CD14-positive monocyte (primary cell): ENCODE data around the gene MIAT. TPM values are rescaled to one million over a fixed set of nuclear protein-coding genes. Genes with fewer than 3 reads are reported as not detected.
"Not testable (repeated sequence)": the region's sequence is repeated elsewhere in the genome, so short reads cannot be mapped to it uniquely, and the experiment has no call there.

Source experiments
- DNase-seq, 3 donors: peaks; one replicate each; pipeline ENCODE4 v3.0.0-alpha.2; 2011 to 2022
- H2AFZ ChIP-seq: 2 replicates; pipeline ENCODE4 v1.6.0; 2012; ENCODE audit warnings: mild to moderate bottlenecking, low read depth, low read length, inconsistent platforms; ENCODE audit not compliant: insufficient read depth, poor library complexity, severe bottlenecking
- H3K27ac ChIP-seq, 2 donors: 1 replicate in 1 of 2; 2 replicates in 1 of 2; pipeline ENCODE4 v1.5.1; 2012 to 2013; ENCODE audit warnings: low read length in 2 of 2, control low read depth in 1 of 2, inconsistent platforms in 1 of 2, low read depth in 1 of 2, mild to moderate bottlenecking in 1 of 2
- H3K27me3 ChIP-seq, 2 donors: one replicate each; pipeline versions ENCODE4 v1.6.0 to v1.6.1; 2011 to 2013; ENCODE audit warnings: low read length in 2 of 2; ENCODE audit not compliant: control insufficient read depth in 2 of 2, insufficient read depth in 2 of 2
- H3K36me3 ChIP-seq, 2 donors: replicated peaks in 1 of 2; 1 replicate in 1 of 2; 2 replicates in 1 of 2; pipeline versions ENCODE4 v1.5.1 to v1.6.1; 2012 to 2013; ENCODE audit warnings: low read length in 2 of 2, control low read depth in 1 of 2, inconsistent platforms in 1 of 2, mild to moderate bottlenecking in 1 of 2; ENCODE audit not compliant: insufficient read depth in 2 of 2, control insufficient read depth in 1 of 2
- H3K4me1 ChIP-seq, 2 donors: 1 replicate in 1 of 2; 2 replicates in 1 of 2; pipeline versions ENCODE4 v1.5.1 to v1.6.1; 2012 to 2013; ENCODE audit warnings: low read length in 2 of 2, control low read depth in 1 of 2, inconsistent platforms in 1 of 2, mild to moderate bottlenecking in 1 of 2, moderate library complexity in 1 of 2; ENCODE audit not compliant: insufficient read depth in 2 of 2, control insufficient read depth in 1 of 2
- H3K4me2 ChIP-seq: replicated peaks from 2 replicates; pipeline ENCODE3; 2012; ENCODE audit warnings: low read length, moderate library complexity, mild to moderate bottlenecking; ENCODE audit not compliant: poor library complexity, severe bottlenecking; ENCODE audit errors: extremely low read depth
- H3K4me3 ChIP-seq, 3 experiments: fragments of 200-600 bp in 1 of 3; sonication (generic) in 1 of 3; replicated peaks in 1 of 3; 1 replicate in 2 of 3; 2 replicates in 1 of 3; pipeline ENCODE4 v1.5.1; 2011 to 2013; ENCODE audit warnings: low read length in 3 of 3, mild to moderate bottlenecking in 3 of 3, control low read depth in 2 of 3, low read depth in 2 of 3, inconsistent platforms in 1 of 3, moderate library complexity in 1 of 3
- H3K79me2 ChIP-seq: 2 replicates; pipeline ENCODE4 v1.6.0; 2012; ENCODE audit warnings: mild to moderate bottlenecking, control low read depth, inconsistent platforms, low read length, moderate library complexity; ENCODE audit not compliant: insufficient read depth
- H3K9ac ChIP-seq: 2 replicates; pipeline ENCODE4 v1.6.0; 2017; ENCODE audit warnings: low read length, mild to moderate bottlenecking; ENCODE audit not compliant: insufficient read depth, poor library complexity, severe bottlenecking
- H3K9me3 ChIP-seq, 2 donors: replicated peaks in 1 of 2; 1 replicate in 1 of 2; 2 replicates in 1 of 2; pipeline versions ENCODE4 v1.5.1 to v1.6.1; 2012 to 2013; ENCODE audit warnings: low read length in 2 of 2, control low read depth in 1 of 2; ENCODE audit not compliant: control insufficient read depth in 1 of 2, insufficient read depth in 1 of 2
- H4K20me1 ChIP-seq: 2 replicates; pipeline ENCODE4 v1.6.0; 2012; ENCODE audit warnings: mild to moderate bottlenecking, low read length, control low read depth, moderate library complexity; ENCODE audit not compliant: insufficient read depth
- H3K27ac Mint-ChIP-seq, 7 donors: one replicate each; pipeline ENCODE4 v1.8.0; 2020; ENCODE audit warnings: mild to moderate bottlenecking in 7 of 7, mixed read lengths in 7 of 7, moderate library complexity in 6 of 7, inconsistent platforms in 2 of 7
- H3K27me3 Mint-ChIP-seq, 3 donors: one replicate each; pipeline ENCODE4 v1.8.0; 2021 to 2022; ENCODE audit warnings: low read depth in 3 of 3, mild to moderate bottlenecking in 3 of 3, mixed read lengths in 3 of 3, moderate library complexity in 3 of 3, inconsistent platforms in 1 of 3
- H3K36me3 Mint-ChIP-seq, 2 donors: one replicate each; pipeline ENCODE4 v1.8.0; 2020; ENCODE audit warnings: mixed read lengths in 2 of 2, inconsistent platforms in 1 of 2, mild to moderate bottlenecking in 1 of 2
- H3K4me1 Mint-ChIP-seq: one replicate; pipeline ENCODE4 v1.8.0; 2020; ENCODE audit warnings: mild to moderate bottlenecking, mixed read lengths
- H3K4me3 Mint-ChIP-seq, 2 donors: one replicate each; pipeline ENCODE4 v1.8.0; 2020; ENCODE audit warnings: mild to moderate bottlenecking in 2 of 2, mixed read lengths in 2 of 2, moderate library complexity in 1 of 2
- H3K9me3 Mint-ChIP-seq, 7 donors: one replicate each; pipeline ENCODE4 v1.8.0; 2020 to 2022; ENCODE audit warnings: mixed read lengths in 7 of 7, mild to moderate bottlenecking in 6 of 7, moderate library complexity in 6 of 7, inconsistent platforms in 2 of 7
- WGBS: methylation state at CpG from one replicate; pipeline ENCODE4 v1.1.5; 2013; ENCODE audit warnings: missing lambda C conversion rate; ENCODE audit not compliant: insufficient coverage; 5-methylcytosine and 5-hydroxymethylcytosine counted together
- intact Hi-C, 2 donors: fragments of 100-400 bp; cut with micrococcal nuclease; formaldehyde crosslinking; loops; one replicate each; pipeline versions ENCODE4 v1.15.0 to v1.15.1; 2023
- polyA plus RNA-seq, 3 donors: library from polyadenylated mRNA; depleted of rRNA in 1 of 3; unstranded in 2 of 3; stranded (reverse) in 1 of 3; fragments of 300-500 nt in 2 of 3; fragments of >200 nt in 1 of 3; fragmentation: Illumina TruSeq in 2 of 3; gene quantifications; 1 replicate in 2 of 3; 2 replicates in 1 of 3; pipeline ENCODE4 v1.2.3, GENCODE V29; 2012 to 2021
- TF ChIP-seq, protein P1 (sequence below): fragments of 200-600 bp; IDR thresholded peaks from one replicate; pipeline ENCODE4 v1.8.0; 2022; ENCODE audit warnings: antibody characterized with exemption, mild to moderate bottlenecking

Gene MIAT
- polyA plus RNA-seq, 3 donors = 0.02 to 0.17 (median 0.03) TPM

DNA sequence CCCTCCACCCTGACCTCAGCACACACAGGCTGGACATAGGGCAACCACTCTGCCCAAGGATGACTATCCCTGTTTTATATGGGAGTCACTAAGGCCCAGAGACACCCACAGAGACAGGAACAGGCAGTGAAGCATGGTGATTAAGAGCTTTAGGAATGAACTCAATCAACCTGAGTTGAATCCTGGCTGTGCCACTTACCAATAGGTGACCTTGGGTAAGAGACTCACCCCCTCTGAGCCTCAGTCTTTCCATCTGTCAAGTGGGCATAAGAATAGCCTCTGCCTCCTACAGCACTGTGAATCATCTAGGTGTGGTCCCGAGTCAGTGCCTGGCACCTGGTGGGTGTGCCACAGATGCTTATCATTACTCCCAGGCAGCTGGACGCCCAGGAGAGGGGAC, 46.4 kb upstream of the MIAT start:
- Histone ChIP-seq H3K9me3 (no peaks in the 10 kb centered on the region), H3K27ac (no peak overlapping the region), H3K4me3 (no peak overlapping the region), H3K27me3 (no peaks in the 10 kb centered on the region), H3K36me3 (no peaks in the 10 kb centered on the region), H2AFZ (no peak overlapping the region), H3K4me1 (peaks cover 8 to 11% of the 10 kb centered on the region in 2 donors), H4K20me1 (no peaks in the 10 kb centered on the region), H3K79me2 (no peaks in the 10 kb centered on the region), H3K9ac (no peak overlapping the region), H3K4me2 (no peak overlapping the region)
- peaks cover 1 to 5% (median 3%) of the 10 kb centered on the region in 3 donors for H3K27me3 Mint-ChIP-seq
- 100% methylated on average over 2 of the region's 2 CpGs for WGBS
- H3K9me3 Mint-ChIP-seq = no peaks in the 10 kb centered on the region
- H3K4me1 Mint-ChIP-seq = peaks cover 18% of the 10 kb centered on the region
- H3K4me3 Mint-ChIP-seq = no peak overlapping the region
- H3K36me3 Mint-ChIP-seq = no peaks in the 10 kb centered on the region
- DNase-seq = no peak
- H3K27ac Mint-ChIP-seq = peak overlapping the region in 1 of 7 donors; percentile 12
- intact Hi-C loops = no loop called here
- TF ChIP-seq, protein P1, sequence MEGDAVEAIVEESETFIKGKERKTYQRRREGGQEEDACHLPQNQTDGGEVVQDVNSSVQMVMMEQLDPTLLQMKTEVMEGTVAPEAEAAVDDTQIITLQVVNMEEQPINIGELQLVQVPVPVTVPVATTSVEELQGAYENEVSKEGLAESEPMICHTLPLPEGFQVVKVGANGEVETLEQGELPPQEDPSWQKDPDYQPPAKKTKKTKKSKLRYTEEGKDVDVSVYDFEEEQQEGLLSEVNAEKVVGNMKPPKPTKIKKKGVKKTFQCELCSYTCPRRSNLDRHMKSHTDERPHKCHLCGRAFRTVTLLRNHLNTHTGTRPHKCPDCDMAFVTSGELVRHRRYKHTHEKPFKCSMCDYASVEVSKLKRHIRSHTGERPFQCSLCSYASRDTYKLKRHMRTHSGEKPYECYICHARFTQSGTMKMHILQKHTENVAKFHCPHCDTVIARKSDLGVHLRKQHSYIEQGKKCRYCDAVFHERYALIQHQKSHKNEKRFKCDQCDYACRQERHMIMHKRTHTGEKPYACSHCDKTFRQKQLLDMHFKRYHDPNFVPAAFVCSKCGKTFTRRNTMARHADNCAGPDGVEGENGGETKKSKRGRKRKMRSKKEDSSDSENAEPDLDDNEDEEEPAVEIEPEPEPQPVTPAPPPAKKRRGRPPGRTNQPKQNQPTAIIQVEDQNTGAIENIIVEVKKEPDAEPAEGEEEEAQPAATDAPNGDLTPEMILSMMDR = no peak

DNA sequence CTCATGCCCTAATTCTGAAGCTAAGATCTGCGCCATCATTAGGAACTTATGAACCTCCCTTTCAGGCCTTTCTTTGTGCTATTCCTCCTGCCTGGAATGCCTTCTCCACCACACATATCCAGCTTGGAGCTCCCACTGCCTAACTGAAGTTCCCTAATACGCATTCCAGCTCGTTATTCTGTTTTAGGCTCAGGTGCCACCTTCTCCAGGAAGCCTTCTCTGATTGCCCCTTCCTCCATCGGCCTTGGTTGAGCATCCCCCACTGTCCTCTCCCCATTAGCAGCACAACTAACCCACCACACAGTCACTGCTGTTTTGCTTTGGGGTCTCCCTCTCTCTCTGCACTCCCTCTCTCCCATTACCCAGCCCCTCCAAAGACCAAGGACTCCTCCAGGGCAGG, 44.7 kb upstream of the MIAT start:
- Mint-ChIP-seq H3K4me1 (peaks cover 31% of the 10 kb centered on the region), H3K27ac (no peak overlapping the region), H3K36me3 (no peaks in the 10 kb centered on the region), H3K27me3 (peaks cover 2 to 6% (median 3%) of the 10 kb centered on the region in 3 donors), H3K4me3 (no peak overlapping the region), H3K9me3 (no peaks in the 10 kb centered on the region)
- intact Hi-C loops = no loop called here
- Histone ChIP-seq H3K79me2 (no peaks in the 10 kb centered on the region), H3K4me1 (peaks cover 17 to 21% of the 10 kb centered on the region in 2 donors), H3K4me3 (no peak overlapping the region), H3K4me2 (no peak overlapping the region), H3K36me3 (no peaks in the 10 kb centered on the region), H2AFZ (no peak overlapping the region), H3K9me3 (no peaks in the 10 kb centered on the region), H3K27me3 (no peaks in the 10 kb centered on the region), H4K20me1 (no peaks in the 10 kb centered on the region), H3K27ac (no peak overlapping the region), H3K9ac (no peak overlapping the region)
- TF ChIP-seq, protein P1 = no peak
- DNase-seq = no peak
- 100% methylated on average over 4 of the region's 4 CpGs for WGBS

GRCh38 chr22:26613753-26614152, 43.6 kb upstream of the MIAT start:
- H3K27ac ChIP-seq, H3K27me3 ChIP-seq, H3K4me3 ChIP-seq, intact Hi-C loops, DNase-seq, H2AFZ ChIP-seq, H3K4me2 ChIP-seq, H3K79me2 ChIP-seq, H3K27ac Mint-ChIP-seq, H3K36me3 ChIP-seq, H3K27me3 Mint-ChIP-seq, H4K20me1 ChIP-seq, H3K9me3 ChIP-seq, H3K36me3 Mint-ChIP-seq, H3K9me3 Mint-ChIP-seq, H3K4me3 Mint-ChIP-seq, H3K9ac ChIP-seq: not testable (repeated sequence)
- peaks cover 41% of the 10 kb centered on the region for H3K4me1 Mint-ChIP-seq
- 20% methylated on average over 1 of the region's 10 CpGs for WGBS
- peaks cover 25 to 29% of the 10 kb centered on the region in 2 donors for H3K4me1 ChIP-seq
